ENCODE results near the gene OR51A7.

DNA sequence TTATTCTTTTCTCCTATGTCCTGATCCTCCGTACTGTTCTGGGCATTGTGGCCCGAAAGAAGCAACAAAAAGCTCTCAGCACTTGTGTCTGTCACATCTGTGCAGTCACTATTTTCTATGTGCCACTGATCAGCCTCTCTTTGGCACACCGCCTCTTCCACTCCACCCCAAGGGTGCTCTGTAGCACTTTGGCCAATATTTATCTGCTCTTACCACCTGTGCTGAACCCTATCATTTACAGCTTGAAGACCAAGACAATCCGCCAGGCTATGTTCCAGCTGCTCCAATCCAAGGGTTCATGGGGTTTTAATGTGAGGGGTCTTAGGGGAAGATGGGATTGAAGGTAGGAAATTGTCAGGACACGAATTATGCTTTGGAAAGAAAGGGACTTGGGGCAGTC lies 21.0 kb upstream of the OR51A7 start:
- TF ChIP-seq ZC3H4 (CRISPR knock-in tag; IDR thresholded peaks at IDR 0.05; ENCODE audit: borderline replicate concordance), result no peak
- TF ChIP-seq, protein P1, sequence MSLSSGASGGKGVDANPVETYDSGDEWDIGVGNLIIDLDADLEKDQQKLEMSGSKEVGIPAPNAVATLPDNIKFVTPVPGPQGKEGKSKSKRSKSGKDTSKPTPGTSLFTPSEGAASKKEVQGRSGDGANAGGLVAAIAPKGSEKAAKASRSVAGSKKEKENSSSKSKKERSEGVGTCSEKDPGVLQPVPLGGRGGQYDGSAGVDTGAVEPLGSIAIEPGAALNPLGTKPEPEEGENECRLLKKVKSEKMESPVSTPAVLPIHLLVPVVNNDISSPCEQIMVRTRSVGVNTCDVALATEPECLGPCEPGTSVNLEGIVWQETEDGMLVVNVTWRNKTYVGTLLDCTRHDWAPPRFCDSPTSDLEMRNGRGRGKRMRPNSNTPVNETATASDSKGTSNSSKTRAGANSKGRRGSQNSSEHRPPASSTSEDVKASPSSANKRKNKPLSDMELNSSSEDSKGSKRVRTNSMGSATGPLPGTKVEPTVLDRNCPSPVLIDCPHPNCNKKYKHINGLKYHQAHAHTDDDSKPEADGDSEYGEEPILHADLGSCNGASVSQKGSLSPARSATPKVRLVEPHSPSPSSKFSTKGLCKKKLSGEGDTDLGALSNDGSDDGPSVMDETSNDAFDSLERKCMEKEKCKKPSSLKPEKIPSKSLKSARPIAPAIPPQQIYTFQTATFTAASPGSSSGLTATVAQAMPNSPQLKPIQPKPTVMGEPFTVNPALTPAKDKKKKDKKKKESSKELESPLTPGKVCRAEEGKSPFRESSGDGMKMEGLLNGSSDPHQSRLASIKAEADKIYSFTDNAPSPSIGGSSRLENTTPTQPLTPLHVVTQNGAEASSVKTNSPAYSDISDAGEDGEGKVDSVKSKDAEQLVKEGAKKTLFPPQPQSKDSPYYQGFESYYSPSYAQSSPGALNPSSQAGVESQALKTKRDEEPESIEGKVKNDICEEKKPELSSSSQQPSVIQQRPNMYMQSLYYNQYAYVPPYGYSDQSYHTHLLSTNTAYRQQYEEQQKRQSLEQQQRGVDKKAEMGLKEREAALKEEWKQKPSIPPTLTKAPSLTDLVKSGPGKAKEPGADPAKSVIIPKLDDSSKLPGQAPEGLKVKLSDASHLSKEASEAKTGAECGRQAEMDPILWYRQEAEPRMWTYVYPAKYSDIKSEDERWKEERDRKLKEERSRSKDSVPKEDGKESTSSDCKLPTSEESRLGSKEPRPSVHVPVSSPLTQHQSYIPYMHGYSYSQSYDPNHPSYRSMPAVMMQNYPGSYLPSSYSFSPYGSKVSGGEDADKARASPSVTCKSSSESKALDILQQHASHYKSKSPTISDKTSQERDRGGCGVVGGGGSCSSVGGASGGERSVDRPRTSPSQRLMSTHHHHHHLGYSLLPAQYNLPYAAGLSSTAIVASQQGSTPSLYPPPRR (CRISPR knock-in tag; IDR thresholded peaks at IDR 0.05; ENCODE audit: borderline replicate concordance), result no peak
- no peak for TF ChIP-seq JUNB (CRISPR knock-in tag; conservative IDR thresholded peaks at IDR 0.05)
- TF ChIP-seq, protein P2, sequence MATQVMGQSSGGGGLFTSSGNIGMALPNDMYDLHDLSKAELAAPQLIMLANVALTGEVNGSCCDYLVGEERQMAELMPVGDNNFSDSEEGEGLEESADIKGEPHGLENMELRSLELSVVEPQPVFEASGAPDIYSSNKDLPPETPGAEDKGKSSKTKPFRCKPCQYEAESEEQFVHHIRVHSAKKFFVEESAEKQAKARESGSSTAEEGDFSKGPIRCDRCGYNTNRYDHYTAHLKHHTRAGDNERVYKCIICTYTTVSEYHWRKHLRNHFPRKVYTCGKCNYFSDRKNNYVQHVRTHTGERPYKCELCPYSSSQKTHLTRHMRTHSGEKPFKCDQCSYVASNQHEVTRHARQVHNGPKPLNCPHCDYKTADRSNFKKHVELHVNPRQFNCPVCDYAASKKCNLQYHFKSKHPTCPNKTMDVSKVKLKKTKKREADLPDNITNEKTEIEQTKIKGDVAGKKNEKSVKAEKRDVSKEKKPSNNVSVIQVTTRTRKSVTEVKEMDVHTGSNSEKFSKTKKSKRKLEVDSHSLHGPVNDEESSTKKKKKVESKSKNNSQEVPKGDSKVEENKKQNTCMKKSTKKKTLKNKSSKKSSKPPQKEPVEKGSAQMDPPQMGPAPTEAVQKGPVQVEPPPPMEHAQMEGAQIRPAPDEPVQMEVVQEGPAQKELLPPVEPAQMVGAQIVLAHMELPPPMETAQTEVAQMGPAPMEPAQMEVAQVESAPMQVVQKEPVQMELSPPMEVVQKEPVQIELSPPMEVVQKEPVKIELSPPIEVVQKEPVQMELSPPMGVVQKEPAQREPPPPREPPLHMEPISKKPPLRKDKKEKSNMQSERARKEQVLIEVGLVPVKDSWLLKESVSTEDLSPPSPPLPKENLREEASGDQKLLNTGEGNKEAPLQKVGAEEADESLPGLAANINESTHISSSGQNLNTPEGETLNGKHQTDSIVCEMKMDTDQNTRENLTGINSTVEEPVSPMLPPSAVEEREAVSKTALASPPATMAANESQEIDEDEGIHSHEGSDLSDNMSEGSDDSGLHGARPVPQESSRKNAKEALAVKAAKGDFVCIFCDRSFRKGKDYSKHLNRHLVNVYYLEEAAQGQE (IDR thresholded peaks at IDR 0.05; ENCODE audit: borderline replicate concordance), result no peak
- TF ChIP-seq, protein P2 (CRISPR knock-in tag; IDR thresholded peaks at IDR 0.05; ENCODE audit: low read depth), result no peak
- TF ChIP-seq, protein P3, sequence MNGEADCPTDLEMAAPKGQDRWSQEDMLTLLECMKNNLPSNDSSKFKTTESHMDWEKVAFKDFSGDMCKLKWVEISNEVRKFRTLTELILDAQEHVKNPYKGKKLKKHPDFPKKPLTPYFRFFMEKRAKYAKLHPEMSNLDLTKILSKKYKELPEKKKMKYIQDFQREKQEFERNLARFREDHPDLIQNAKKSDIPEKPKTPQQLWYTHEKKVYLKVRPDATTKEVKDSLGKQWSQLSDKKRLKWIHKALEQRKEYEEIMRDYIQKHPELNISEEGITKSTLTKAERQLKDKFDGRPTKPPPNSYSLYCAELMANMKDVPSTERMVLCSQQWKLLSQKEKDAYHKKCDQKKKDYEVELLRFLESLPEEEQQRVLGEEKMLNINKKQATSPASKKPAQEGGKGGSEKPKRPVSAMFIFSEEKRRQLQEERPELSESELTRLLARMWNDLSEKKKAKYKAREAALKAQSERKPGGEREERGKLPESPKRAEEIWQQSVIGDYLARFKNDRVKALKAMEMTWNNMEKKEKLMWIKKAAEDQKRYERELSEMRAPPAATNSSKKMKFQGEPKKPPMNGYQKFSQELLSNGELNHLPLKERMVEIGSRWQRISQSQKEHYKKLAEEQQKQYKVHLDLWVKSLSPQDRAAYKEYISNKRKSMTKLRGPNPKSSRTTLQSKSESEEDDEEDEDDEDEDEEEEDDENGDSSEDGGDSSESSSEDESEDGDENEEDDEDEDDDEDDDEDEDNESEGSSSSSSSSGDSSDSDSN (IDR thresholded peaks at IDR 0.05; ENCODE audit: borderline replicate concordance in 1 of 2, low read depth in 2 of 2, low read length in 2 of 2), result no peak
- TF ChIP-seq, protein P4, sequence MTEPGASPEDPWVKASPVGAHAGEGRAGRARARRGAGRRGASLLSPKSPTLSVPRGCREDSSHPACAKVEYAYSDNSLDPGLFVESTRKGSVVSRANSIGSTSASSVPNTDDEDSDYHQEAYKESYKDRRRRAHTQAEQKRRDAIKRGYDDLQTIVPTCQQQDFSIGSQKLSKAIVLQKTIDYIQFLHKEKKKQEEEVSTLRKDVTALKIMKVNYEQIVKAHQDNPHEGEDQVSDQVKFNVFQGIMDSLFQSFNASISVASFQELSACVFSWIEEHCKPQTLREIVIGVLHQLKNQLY (CRISPR knock-in tag; conservative IDR thresholded peaks at IDR 0.05), result no peak
- no peak for TF ChIP-seq EGR1 (conservative IDR thresholded peaks at IDR 0.05)
- TF ChIP-seq MAZ (CRISPR knock-in tag; conservative IDR thresholded peaks at IDR 0.05 in 1 of 2, IDR thresholded peaks at IDR 0.05 in 1 of 2), result no peak
- TF ChIP-seq, protein P5, sequence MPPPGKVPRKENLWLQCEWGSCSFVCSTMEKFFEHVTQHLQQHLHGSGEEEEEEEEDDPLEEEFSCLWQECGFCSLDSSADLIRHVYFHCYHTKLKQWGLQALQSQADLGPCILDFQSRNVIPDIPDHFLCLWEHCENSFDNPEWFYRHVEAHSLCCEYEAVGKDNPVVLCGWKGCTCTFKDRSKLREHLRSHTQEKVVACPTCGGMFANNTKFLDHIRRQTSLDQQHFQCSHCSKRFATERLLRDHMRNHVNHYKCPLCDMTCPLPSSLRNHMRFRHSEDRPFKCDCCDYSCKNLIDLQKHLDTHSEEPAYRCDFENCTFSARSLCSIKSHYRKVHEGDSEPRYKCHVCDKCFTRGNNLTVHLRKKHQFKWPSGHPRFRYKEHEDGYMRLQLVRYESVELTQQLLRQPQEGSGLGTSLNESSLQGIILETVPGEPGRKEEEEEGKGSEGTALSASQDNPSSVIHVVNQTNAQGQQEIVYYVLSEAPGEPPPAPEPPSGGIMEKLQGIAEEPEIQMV (tag; conservative IDR thresholded peaks at IDR 0.05; ENCODE audit: low read depth), result no peak
- no peak for TF ChIP-seq CC2D1A (IDR thresholded peaks at IDR 0.05)
- TF ChIP-seq GTF2A2 (tag; IDR thresholded peaks at IDR 0.05), result no peak
- TF ChIP-seq CBFA2T3 (IDR thresholded peaks at IDR 0.05), result peak; percentile 34

Data from K562 (cell line).